ENCODE data around the gene TRIM29. TPM values are rescaled to one million over a fixed set of nuclear protein-coding genes. Genes with fewer than 3 reads are reported as not detected.

Gene TRIM29
- total and polyA plus RNA-seq, 2 of the 4 experiments (the other 2 are of a cell fraction): not detected

GRCh38 chr11:120153221-120153620 lies 15.3 kb upstream of the TRIM29 start:
- no peak overlapping the region for H4K5ac ChIP-seq (ENCODE audit: low read depth, low read length)
- intact Hi-C loops (cut with micrococcal nuclease): no loop called here
- H3K9ac ChIP-seq (ENCODE audit: low read depth, low read length): no peak overlapping the region
- POLR2A ChIA-PET (ENCODE audit: unreplicated experiment): no interaction called here
- peaks cover 7% of the 10 kb centered on the region for H3K27me3 ChIP-seq (ENCODE audit: control insufficient read depth, insufficient read depth, low read length)
- H4K91ac ChIP-seq (ENCODE audit: insufficient read depth, low read depth, low read length): no peak overlapping the region
- no peak overlapping the region for H2BK5ac ChIP-seq (ENCODE audit: low read depth, low read length, poor library complexity, severe bottlenecking)
- H3K18ac ChIP-seq (ENCODE audit: low read depth, low read length): no peak overlapping the region
- no TSS peak for BruUV-seq (replicated peaks)
- H4K20me1 ChIP-seq (ENCODE audit: insufficient read depth, low read length): no peaks in the 10 kb centered on the region
- H3K4me2 ChIP-seq (ENCODE audit: low read depth, low read length): no peak overlapping the region
- no peaks in the 10 kb centered on the region for H3K4me1 ChIP-seq (ENCODE audit: control insufficient read depth, insufficient read depth, low read length)
- DNase-seq (no peak), ATAC-seq (ENCODE audit: low read depth) (no peak)
- CTCF ChIA-PET: no interaction called here
- no peaks in the 10 kb centered on the region for H3K36me3 ChIP-seq (ENCODE audit: control insufficient read depth, insufficient read depth, low read length)
- no peak overlapping the region for H2AFZ ChIP-seq (replicated peaks; ENCODE audit: low read length, poor library complexity)
- no peak overlapping the region for H3K56ac ChIP-seq (ENCODE audit: extremely low read depth, insufficient read depth, low read length)
- H3K9me3 ChIP-seq (ENCODE audit: control insufficient read depth, insufficient read depth, low read length): no peaks in the 10 kb centered on the region
- H3K27ac ChIP-seq (ENCODE audit: insufficient read depth, low read length): no peak overlapping the region
- no peak overlapping the region for H3K4ac ChIP-seq (ENCODE audit: low read depth, low read length)
- H2AK5ac ChIP-seq (ENCODE audit: low read depth, low read length): no peak overlapping the region
- no peaks in the 10 kb centered on the region for H3K9me1 ChIP-seq (ENCODE audit: insufficient read depth, low read length)
- no peak overlapping the region for H2BK20ac ChIP-seq (ENCODE audit: low read depth, low read length)
- no CpG with 5 or more reads among the region's 2 CpGs for WGBS, 2 experiments (ENCODE audit: extremely low coverage in 2 of 2, insufficient read length in 1 of 2)
- H3K23ac ChIP-seq (ENCODE audit: low read depth, low read length): no peak overlapping the region
- H2BK15ac ChIP-seq (ENCODE audit: low read depth, low read length): no peak overlapping the region
- no peak for TF ChIP-seq NFE2L2 (IDR thresholded peaks at IDR 0.05; ENCODE audit: low read depth, low read length)
- TF ChIP-seq RAD21 (IDR thresholded peaks at IDR 0.05; ENCODE audit: low read length): no peak
- TF ChIP-seq CHD1 (IDR thresholded peaks at IDR 0.05; ENCODE audit: low read depth, low read length): no peak
- TF ChIP-seq MXI1 (IDR thresholded peaks at IDR 0.05; ENCODE audit: borderline replicate concordance, low read depth, low read length): no peak
- TF ChIP-seq ELK1 (IDR thresholded peaks at IDR 0.05; ENCODE audit: borderline replicate concordance, low read depth, low read length): no peak
- no peak for TF ChIP-seq USF2 (IDR thresholded peaks at IDR 0.05; ENCODE audit: low read depth, low read length)
- no peak for TF ChIP-seq RCOR1 (IDR thresholded peaks at IDR 0.05; ENCODE audit: insufficient replicate concordance, low read length)
- no peak for TF ChIP-seq FOS (IDR thresholded peaks at IDR 0.05; ENCODE audit: low read depth, low read length)
- no peak for TF ChIP-seq MAFK (IDR thresholded peaks at IDR 0.05; ENCODE audit: low read depth, low read length)
- no peak for TF ChIP-seq CEBPB (IDR thresholded peaks at IDR 0.05; ENCODE audit: low read depth, low read length)
- no peak for TF ChIP-seq MAZ (IDR thresholded peaks at IDR 0.05; ENCODE audit: borderline replicate concordance, low read depth, low read length)
- TF ChIP-seq POLR2A (IDR thresholded peaks at IDR 0.05; ENCODE audit: low read depth, low read length): no peak
- TF ChIP-seq BHLHE40 (IDR thresholded peaks at IDR 0.05; ENCODE audit: low read depth, low read length): no peak
- in situ Hi-C loops (cut with MboI; ENCODE audit: low sequenced_read_pairs): no loop called here
- no peak overlapping the region for H2BK120ac ChIP-seq (ENCODE audit: low read depth, low read length)
- dilution Hi-C loops (cut with HindIII; ENCODE audit: low sequenced_read_pairs, unreplicated experiment): no loop called here
- H3K79me1 ChIP-seq (ENCODE audit: low read depth in 1 of 2, low read length in 2 of 2): no peaks in the 10 kb centered on the region
- H3K14ac ChIP-seq (replicated peaks; ENCODE audit: low read depth, low read length): no peak overlapping the region
- H3K4me3 ChIP-seq (ENCODE audit: insufficient read depth, low read depth, low read length): no peak overlapping the region
- no peak overlapping the region for H4K8ac ChIP-seq (ENCODE audit: low read depth in 2 of 2, low read length in 2 of 2)
- H2AK9ac ChIP-seq (replicated peaks; ENCODE audit: low read depth, low read length, poor library complexity): no peak overlapping the region

Measured in IMR-90 (cell line).